ENCODE measurements around the gene IDH3B. TPM values are rescaled to one million over a fixed set of nuclear protein-coding genes. Genes with fewer than 3 reads are reported as not detected.

The IDH3B gene
- total RNA-seq, 1 experiment from 2014 or later: 135 TPM

DNA sequence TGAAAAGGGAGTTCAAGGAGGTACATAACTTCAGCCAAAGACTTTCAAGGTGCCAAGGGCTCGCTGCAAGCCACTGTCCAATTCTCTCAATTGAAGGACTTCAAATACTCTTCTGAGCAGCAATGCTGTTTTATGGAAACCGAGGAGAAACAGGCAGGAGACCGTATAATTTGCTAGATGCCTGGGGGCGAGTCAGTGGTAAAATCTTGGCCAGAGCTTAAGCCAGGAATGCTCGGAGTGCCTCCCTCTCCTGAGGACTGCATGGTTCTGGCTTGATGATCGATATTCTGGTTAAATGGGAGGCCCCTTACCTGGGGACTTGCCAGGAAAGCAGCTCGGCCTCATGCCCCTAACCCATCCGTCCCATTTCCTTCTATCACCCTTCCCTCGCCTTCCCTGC is 47.4 kb downstream of the IDH3B start:
- ChIA-PET CTCF (no interaction called here), POLR2A (no interaction called here)
- peaks cover 23% of the 10 kb centered on the region for H3K27me3 ChIP-seq (ENCODE audit: control insufficient read depth, insufficient read depth, low read length)
- BruUV-seq (replicated peaks): no TSS peak
- in situ Hi-C loops (cut with HindIII; ENCODE audit: low pct_unique_long_range_greater_than_20kb, low sequenced_read_pairs) (no loop called here), intact Hi-C loops (cut with micrococcal nuclease; ENCODE audit: unreplicated experiment) (no loop called here)
- no peaks in the 10 kb centered on the region for H3K9me3 ChIP-seq (ENCODE audit: control insufficient read depth, insufficient read depth, low read depth, low read length)
- no peak overlapping the region for H3K4me3 ChIP-seq (ENCODE audit: low read depth in 2 of 2, low read length in 2 of 2)
- no peaks in the 10 kb centered on the region for H3K36me3 ChIP-seq (ENCODE audit: control insufficient read depth, insufficient read depth, low read length)
- DNase-seq (ENCODE audit: low read depth, low spot score) (no peak), ATAC-seq (no peak)
- TF ChIP-seq POLR2AphosphoS5 (IDR thresholded peaks at IDR 0.05; ENCODE audit: low read depth, low read length) (no peak), TCF7L2 (IDR thresholded peaks at IDR 0.05; ENCODE audit: low read depth, low read length) (no peak), SIN3A (IDR thresholded peaks at IDR 0.05; ENCODE audit: borderline replicate concordance, insufficient read depth, low read depth, low read length) (no peak)
- TF ChIP-seq, protein P1, sequence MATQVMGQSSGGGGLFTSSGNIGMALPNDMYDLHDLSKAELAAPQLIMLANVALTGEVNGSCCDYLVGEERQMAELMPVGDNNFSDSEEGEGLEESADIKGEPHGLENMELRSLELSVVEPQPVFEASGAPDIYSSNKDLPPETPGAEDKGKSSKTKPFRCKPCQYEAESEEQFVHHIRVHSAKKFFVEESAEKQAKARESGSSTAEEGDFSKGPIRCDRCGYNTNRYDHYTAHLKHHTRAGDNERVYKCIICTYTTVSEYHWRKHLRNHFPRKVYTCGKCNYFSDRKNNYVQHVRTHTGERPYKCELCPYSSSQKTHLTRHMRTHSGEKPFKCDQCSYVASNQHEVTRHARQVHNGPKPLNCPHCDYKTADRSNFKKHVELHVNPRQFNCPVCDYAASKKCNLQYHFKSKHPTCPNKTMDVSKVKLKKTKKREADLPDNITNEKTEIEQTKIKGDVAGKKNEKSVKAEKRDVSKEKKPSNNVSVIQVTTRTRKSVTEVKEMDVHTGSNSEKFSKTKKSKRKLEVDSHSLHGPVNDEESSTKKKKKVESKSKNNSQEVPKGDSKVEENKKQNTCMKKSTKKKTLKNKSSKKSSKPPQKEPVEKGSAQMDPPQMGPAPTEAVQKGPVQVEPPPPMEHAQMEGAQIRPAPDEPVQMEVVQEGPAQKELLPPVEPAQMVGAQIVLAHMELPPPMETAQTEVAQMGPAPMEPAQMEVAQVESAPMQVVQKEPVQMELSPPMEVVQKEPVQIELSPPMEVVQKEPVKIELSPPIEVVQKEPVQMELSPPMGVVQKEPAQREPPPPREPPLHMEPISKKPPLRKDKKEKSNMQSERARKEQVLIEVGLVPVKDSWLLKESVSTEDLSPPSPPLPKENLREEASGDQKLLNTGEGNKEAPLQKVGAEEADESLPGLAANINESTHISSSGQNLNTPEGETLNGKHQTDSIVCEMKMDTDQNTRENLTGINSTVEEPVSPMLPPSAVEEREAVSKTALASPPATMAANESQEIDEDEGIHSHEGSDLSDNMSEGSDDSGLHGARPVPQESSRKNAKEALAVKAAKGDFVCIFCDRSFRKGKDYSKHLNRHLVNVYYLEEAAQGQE (IDR thresholded peaks at IDR 0.05; ENCODE audit: insufficient read depth in 1 of 2, low read depth in 2 of 2, low read length in 1 of 2): no peak
- TF ChIP-seq, protein P2, sequence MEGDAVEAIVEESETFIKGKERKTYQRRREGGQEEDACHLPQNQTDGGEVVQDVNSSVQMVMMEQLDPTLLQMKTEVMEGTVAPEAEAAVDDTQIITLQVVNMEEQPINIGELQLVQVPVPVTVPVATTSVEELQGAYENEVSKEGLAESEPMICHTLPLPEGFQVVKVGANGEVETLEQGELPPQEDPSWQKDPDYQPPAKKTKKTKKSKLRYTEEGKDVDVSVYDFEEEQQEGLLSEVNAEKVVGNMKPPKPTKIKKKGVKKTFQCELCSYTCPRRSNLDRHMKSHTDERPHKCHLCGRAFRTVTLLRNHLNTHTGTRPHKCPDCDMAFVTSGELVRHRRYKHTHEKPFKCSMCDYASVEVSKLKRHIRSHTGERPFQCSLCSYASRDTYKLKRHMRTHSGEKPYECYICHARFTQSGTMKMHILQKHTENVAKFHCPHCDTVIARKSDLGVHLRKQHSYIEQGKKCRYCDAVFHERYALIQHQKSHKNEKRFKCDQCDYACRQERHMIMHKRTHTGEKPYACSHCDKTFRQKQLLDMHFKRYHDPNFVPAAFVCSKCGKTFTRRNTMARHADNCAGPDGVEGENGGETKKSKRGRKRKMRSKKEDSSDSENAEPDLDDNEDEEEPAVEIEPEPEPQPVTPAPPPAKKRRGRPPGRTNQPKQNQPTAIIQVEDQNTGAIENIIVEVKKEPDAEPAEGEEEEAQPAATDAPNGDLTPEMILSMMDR (IDR thresholded peaks at IDR 0.05): no peak
- no peaks in the 10 kb centered on the region for H3K4me1 ChIP-seq (ENCODE audit: control insufficient read depth, insufficient read depth, low read length)
- H3K27ac ChIP-seq (ENCODE audit: low read length): no peak overlapping the region

DNA sequence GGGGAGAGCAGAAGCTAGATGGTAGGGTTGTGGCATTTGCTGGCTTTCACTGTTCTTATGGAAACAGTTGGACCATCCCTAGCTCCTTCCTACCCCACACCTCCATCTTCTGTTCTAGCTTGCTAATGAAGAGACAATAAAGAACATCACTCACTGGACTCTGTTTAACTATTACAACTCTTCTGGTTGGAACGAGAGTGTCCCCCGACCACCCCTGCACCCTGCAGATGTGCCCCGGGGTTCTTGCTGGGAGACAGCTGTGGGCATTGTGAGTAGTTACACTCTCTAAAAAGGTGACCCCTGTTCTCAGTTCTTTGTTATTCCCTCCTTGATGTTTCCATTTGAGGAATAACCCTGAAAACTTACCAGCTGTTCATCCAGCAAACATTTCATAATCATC is 51.9 kb downstream of the IDH3B start:
- no peaks in the 10 kb centered on the region for H3K36me3 ChIP-seq (ENCODE audit: control insufficient read depth, insufficient read depth, low read length)
- no peak for DNase-seq (ENCODE audit: low read depth, low spot score)
- H3K27ac ChIP-seq (ENCODE audit: low read length): no peak overlapping the region
- BruUV-seq (replicated peaks): no TSS peak
- H3K4me3 ChIP-seq (ENCODE audit: low read depth in 2 of 2, low read length in 2 of 2): no peak overlapping the region
- in situ Hi-C loops (cut with HindIII; ENCODE audit: low pct_unique_long_range_greater_than_20kb, low sequenced_read_pairs) (no loop called here), intact Hi-C loops (cut with micrococcal nuclease; ENCODE audit: unreplicated experiment) (no loop called here)
- ATAC-seq: no peak
- no peaks in the 10 kb centered on the region for H3K9me3 ChIP-seq (ENCODE audit: control insufficient read depth, insufficient read depth, low read depth, low read length)
- ChIA-PET CTCF (no interaction called here), POLR2A (no interaction called here)
- H3K4me1 ChIP-seq (ENCODE audit: control insufficient read depth, insufficient read depth, low read length): no peaks in the 10 kb centered on the region
- H3K27me3 ChIP-seq (ENCODE audit: control insufficient read depth, insufficient read depth, low read length): peaks cover 21% of the 10 kb centered on the region
- TF ChIP-seq, protein P2 (IDR thresholded peaks at IDR 0.05): no peak
- no peak for TF ChIP-seq SIN3A (IDR thresholded peaks at IDR 0.05; ENCODE audit: borderline replicate concordance, insufficient read depth, low read depth, low read length)
- TF ChIP-seq TCF7L2 (IDR thresholded peaks at IDR 0.05; ENCODE audit: low read depth, low read length): no peak
- TF ChIP-seq POLR2AphosphoS5 (IDR thresholded peaks at IDR 0.05; ENCODE audit: low read depth, low read length): no peak
- TF ChIP-seq, protein P1 (IDR thresholded peaks at IDR 0.05; ENCODE audit: insufficient read depth in 1 of 2, low read depth in 2 of 2, low read length in 1 of 2): no peak

All from Panc1 (cell line).